Measurements from ENCODE around the gene RAB44.

RAB44 gene

GRCh38 chr6:36735110-36736071 is 37.8 kb downstream of the RAB44 start:
- H3K4me3 ChIP-seq (ENCODE audit: low read depth, low read length) = no peak overlapping the region
- TF ChIP-seq CTCF (IDR thresholded peaks at IDR 0.05; ENCODE audit: borderline replicate concordance, insufficient read depth, low read depth, low read length) = no peak

- TF ChIP-seq CTCF (IDR thresholded peaks at IDR 0.05; ENCODE audit: borderline replicate concordance, insufficient read depth, low read depth, low read length) = no peak
Observed at GRCh38 chr6:36737043-36737785, 39.6 kb downstream of the RAB44 start.

GRCh38 chr6:36738108-36738507 is 40.5 kb downstream of the RAB44 start:
- no peak for TF ChIP-seq CTCF (IDR thresholded peaks at IDR 0.05; ENCODE audit: borderline replicate concordance, insufficient read depth, low read depth, low read length)
- H3K4me3 ChIP-seq (ENCODE audit: low read depth, low read length) = no peak overlapping the region

More at GRCh38 chr6:36737043-36737785, 39.6 kb downstream of the RAB44 start:
- H3K4me3 ChIP-seq (ENCODE audit: low read depth, low read length) = no peak overlapping the region

- TF ChIP-seq CTCF (IDR thresholded peaks at IDR 0.05; ENCODE audit: borderline replicate concordance, insufficient read depth, low read depth, low read length) = no peak
- no peak overlapping the region for H3K4me3 ChIP-seq (ENCODE audit: low read depth, low read length)
Observed at GRCh38 chr6:36739947-36740817, 42.6 kb downstream of the RAB44 start.

- TF ChIP-seq CTCF (IDR thresholded peaks at IDR 0.05; ENCODE audit: borderline replicate concordance, insufficient read depth, low read depth, low read length) = no peak
- H3K4me3 ChIP-seq (ENCODE audit: low read depth, low read length) = no peak overlapping the region
Observed at GRCh38 chr6:36740818-36741179, 43.2 kb downstream of the RAB44 start.

- H3K4me3 ChIP-seq (ENCODE audit: low read depth, low read length) = no peak overlapping the region
- no peak for TF ChIP-seq CTCF (IDR thresholded peaks at IDR 0.05; ENCODE audit: borderline replicate concordance, insufficient read depth, low read depth, low read length)
Observed at GRCh38 chr6:36742146-36742545, 44.5 kb downstream of the RAB44 start.

All from GM12875 (cell line).